SK-N-SH treated with all-trans-retinoic acid at 6 μM for 48 hours (cell line): ENCODE data around the gene FHIP1B.

Experiments
- ATAC-seq: fragments of 200-7000 bp; cut with Tn5 transposase; 3 replicates; pipeline ENCODE4 v1.9.1; 2020; ENCODE audit warnings: mild to moderate bottlenecking, moderate library complexity
- ARNTL ChIP-seq: fragments of 450-650 bp; formaldehyde crosslinking; IDR thresholded peaks from 2 replicates; pipeline ENCODE4 v1.5.0; 2020; ENCODE audit warnings: low read depth, mild to moderate bottlenecking, moderate library complexity, borderline replicate concordance
- BACH2 ChIP-seq: fragments of 250-450 bp; sonication (Bioruptor Pico); IDR thresholded peaks from 2 replicates; pipeline ENCODE4 v1.9.0; 2021; ENCODE audit warnings: mild to moderate bottlenecking, borderline replicate concordance
- CSDC2 ChIP-seq: fragments of 250-450 bp; sonication (Bioruptor Pico); IDR thresholded peaks from 2 replicates; pipeline ENCODE4 v1.5.0; 2020; ENCODE audit warnings: mild to moderate bottlenecking, moderate library complexity
- ESRRG ChIP-seq: fragments of 250-450 bp; sonication (Bioruptor Pico); IDR thresholded peaks from 2 replicates; pipeline ENCODE4 v1.6.1; 2021; ENCODE audit warnings: mild to moderate bottlenecking
- ISL1 ChIP-seq: fragments of 250-450 bp; sonication (Bioruptor Pico); IDR thresholded peaks from 2 replicates; pipeline ENCODE4 v2.1.2; 2022; ENCODE audit warnings: mild to moderate bottlenecking, moderate library complexity
- OSR1 ChIP-seq: fragments of 250-450 bp; sonication (Bioruptor Pico); IDR thresholded peaks from 2 replicates; pipeline ENCODE4 v1.8.0; 2022; ENCODE audit warnings: moderate library complexity, mild to moderate bottlenecking, inconsistent platforms
- PPARA ChIP-seq: fragments of 250-450 bp; sonication (Bioruptor Pico); IDR thresholded peaks from 2 replicates; pipeline ENCODE4 v1.5.0; 2020; ENCODE audit warnings: mild to moderate bottlenecking, borderline replicate concordance
- RARB ChIP-seq: fragments of 250-450 bp; sonication (Bioruptor Pico); IDR thresholded peaks from 2 replicates; pipeline ENCODE4 v1.8.0; 2021; ENCODE audit warnings: mild to moderate bottlenecking, moderate library complexity
- SNAI2 ChIP-seq: fragments of 250-450 bp; sonication (Bioruptor Pico); IDR thresholded peaks from 2 replicates; pipeline ENCODE4 v1.5.0; 2020; ENCODE audit warnings: mild to moderate bottlenecking, moderate library complexity
- TCF4 ChIP-seq: fragments of 250-450 bp; sonication (Bioruptor Pico); IDR thresholded peaks from 2 replicates; pipeline ENCODE4 v1.8.0; 2021; ENCODE audit warnings: mild to moderate bottlenecking, moderate library complexity, borderline replicate concordance
- TOX ChIP-seq: fragments of 250-450 bp; sonication (Bioruptor Pico); IDR thresholded peaks from 2 replicates; pipeline ENCODE4 v1.8.0; 2021; ENCODE audit warnings: mild to moderate bottlenecking, moderate library complexity, borderline replicate concordance
- ZC3H10 ChIP-seq: fragments of 250-450 bp; sonication (Bioruptor Pico); IDR thresholded peaks from 2 replicates; pipeline ENCODE4 v1.5.1; 2021; ENCODE audit warnings: mild to moderate bottlenecking, moderate library complexity
- ZFP3 ChIP-seq: fragments of 250-450 bp; sonication (Bioruptor Pico); IDR thresholded peaks from 2 replicates; pipeline ENCODE4 v1.5.0; 2020; ENCODE audit warnings: mild to moderate bottlenecking, moderate library complexity
- ZFP30 ChIP-seq: fragments of 450-650 bp; formaldehyde crosslinking; IDR thresholded peaks from 2 replicates; pipeline ENCODE4 v1.5.0; 2022; ENCODE audit warnings: mild to moderate bottlenecking, moderate library complexity
- ZNF565 ChIP-seq: fragments of 450-650 bp; formaldehyde crosslinking; conservative IDR thresholded peaks from 2 replicates; pipeline ENCODE4 v1.5.0; 2020; ENCODE audit warnings: low read depth, mild to moderate bottlenecking, moderate library complexity
- ZNF70 ChIP-seq: fragments of 450-650 bp; formaldehyde crosslinking; IDR thresholded peaks from 2 replicates; pipeline ENCODE4 v1.5.0; 2020; ENCODE audit warnings: mild to moderate bottlenecking, moderate library complexity
- ZNF8 ChIP-seq: fragments of 450-650 bp; formaldehyde crosslinking; IDR thresholded peaks from 2 replicates; pipeline ENCODE4 v1.5.0; 2020; ENCODE audit warnings: mild to moderate bottlenecking, moderate library complexity
- TF ChIP-seq, protein P1 (sequence below): fragments of 250-450 bp; sonication (Bioruptor Pico); IDR thresholded peaks from 2 replicates; pipeline ENCODE4 v1.5.1; 2020; ENCODE audit warnings: low read depth, mild to moderate bottlenecking, moderate library complexity
- TF ChIP-seq, protein P2 (sequence below): fragments of 250-450 bp; sonication (Bioruptor Pico); IDR thresholded peaks from 2 replicates; pipeline ENCODE4 v1.5.1; 2021; ENCODE audit warnings: mild to moderate bottlenecking, moderate library complexity
- TF ChIP-seq, protein P3 (sequence below): fragments of 250-450 bp; sonication (Bioruptor Pico); IDR thresholded peaks from 2 replicates; pipeline ENCODE4 v1.8.0; 2020; ENCODE audit warnings: mild to moderate bottlenecking, moderate library complexity, borderline replicate concordance
- TF ChIP-seq, protein P4 (sequence below): fragments of 250-450 bp; sonication (Bioruptor Pico); IDR thresholded peaks from 2 replicates; pipeline ENCODE4 v1.8.0; 2021; ENCODE audit warnings: low read depth, mild to moderate bottlenecking, moderate library complexity, borderline replicate concordance

Gene FHIP1B

DNA sequence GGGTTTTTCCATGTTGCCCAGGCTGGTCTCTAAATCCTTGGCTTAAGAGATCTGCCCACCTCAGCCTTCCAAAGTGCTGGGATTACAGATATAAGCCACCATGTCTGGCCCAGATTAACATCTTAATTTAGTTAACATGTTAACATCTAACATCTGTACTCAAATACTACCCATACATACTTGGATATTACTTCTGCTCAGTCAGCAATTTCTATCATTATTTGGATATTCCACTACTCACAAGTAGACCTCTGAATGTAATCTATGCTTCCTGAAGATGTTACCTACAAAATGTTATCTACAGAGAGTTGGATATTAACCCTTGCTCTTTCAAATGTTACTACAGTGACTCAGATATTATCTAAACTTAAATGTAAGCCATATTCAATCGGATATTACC lies 29.2 kb upstream of the FHIP1B start:
- ATAC-seq: no peak
- TF ChIP-seq CSDC2 (CRISPR knock-in tag): no peak

DNA sequence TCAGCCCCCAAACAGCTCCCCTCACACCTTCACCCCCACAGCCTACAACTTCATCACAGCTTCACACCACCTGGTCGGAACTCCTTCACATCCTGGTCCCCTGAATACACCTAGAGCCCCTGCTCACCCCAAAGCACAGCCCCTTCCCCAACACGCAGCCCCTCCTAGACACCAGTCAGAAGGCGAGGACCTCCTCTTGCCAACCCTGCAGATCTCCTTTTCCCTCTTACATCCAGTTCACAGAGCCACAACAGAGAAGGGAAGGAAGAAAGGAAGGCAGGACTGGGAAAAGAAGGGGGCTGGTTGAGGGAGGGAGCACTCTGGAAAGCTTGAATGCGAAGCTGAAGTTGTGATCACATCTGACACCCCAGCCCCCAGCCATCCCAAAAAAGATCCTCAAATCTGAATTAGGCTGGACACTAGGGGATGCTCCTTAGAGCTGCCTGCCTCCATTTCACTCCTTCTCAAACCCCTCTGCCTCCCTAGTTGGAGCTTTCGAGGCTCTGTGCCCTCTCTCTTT lies 25.8 kb upstream of the FHIP1B start:
- TF ChIP-seq ZFP3 (CRISPR knock-in tag) (no peak), ESRRG (CRISPR knock-in tag) (no peak), ZNF70 (CRISPR knock-in tag) (no peak), ZFP30 (CRISPR knock-in tag) (no peak)
- ATAC-seq: no peak

DNA sequence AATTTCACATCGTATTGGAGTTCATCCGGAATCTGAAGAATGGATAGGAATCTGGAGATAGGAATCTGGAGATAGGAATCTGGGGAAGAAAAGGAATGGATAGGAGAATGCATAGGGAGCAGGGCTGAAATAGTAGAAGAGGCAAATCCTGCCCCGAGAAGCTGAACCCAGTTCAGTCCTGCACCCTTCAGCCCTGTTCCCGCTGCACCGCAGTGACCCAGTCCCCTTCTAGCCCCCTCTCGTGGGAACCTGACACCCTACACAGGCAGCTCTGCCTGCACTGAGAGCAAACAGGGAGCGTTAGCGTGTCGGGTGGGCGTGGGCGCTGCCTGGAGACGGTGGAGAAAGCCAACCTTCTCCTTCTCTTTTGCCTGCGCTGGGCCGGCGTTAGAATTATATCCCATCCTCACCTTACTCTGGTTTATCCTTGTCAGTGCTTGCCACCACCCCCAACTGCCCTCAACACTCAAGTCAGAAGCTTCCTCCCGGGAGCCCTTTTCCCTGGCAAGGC lies 24.2 kb upstream of the FHIP1B start:
- TF ChIP-seq BACH2 (CRISPR knock-in tag) (no peak), ZC3H10 (CRISPR knock-in tag) (no peak), CSDC2 (CRISPR knock-in tag) (no peak), OSR1 (CRISPR knock-in tag) (no peak), PPARA (CRISPR knock-in tag) (no peak), RARB (no peak), ZNF8 (CRISPR knock-in tag) (no peak), TOX (CRISPR knock-in tag) (no peak), ISL1 (CRISPR knock-in tag) (no peak), ARNTL (CRISPR knock-in tag) (no peak), ESRRG (CRISPR knock-in tag) (no peak), ZNF565 (CRISPR knock-in tag) (no peak), ZFP30 (CRISPR knock-in tag) (no peak)
- TF ChIP-seq, protein P1, sequence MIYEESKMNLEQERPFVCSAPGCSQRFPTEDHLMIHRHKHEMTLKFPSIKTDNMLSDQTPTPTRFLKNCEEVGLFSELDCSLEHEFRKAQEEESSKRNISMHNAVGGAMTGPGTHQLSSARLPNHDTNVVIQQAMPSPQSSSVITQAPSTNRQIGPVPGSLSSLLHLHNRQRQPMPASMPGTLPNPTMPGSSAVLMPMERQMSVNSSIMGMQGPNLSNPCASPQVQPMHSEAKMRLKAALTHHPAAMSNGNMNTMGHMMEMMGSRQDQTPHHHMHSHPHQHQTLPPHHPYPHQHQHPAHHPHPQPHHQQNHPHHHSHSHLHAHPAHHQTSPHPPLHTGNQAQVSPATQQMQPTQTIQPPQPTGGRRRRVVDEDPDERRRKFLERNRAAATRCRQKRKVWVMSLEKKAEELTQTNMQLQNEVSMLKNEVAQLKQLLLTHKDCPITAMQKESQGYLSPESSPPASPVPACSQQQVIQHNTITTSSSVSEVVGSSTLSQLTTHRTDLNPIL: no peak
- TF ChIP-seq, protein P2, sequence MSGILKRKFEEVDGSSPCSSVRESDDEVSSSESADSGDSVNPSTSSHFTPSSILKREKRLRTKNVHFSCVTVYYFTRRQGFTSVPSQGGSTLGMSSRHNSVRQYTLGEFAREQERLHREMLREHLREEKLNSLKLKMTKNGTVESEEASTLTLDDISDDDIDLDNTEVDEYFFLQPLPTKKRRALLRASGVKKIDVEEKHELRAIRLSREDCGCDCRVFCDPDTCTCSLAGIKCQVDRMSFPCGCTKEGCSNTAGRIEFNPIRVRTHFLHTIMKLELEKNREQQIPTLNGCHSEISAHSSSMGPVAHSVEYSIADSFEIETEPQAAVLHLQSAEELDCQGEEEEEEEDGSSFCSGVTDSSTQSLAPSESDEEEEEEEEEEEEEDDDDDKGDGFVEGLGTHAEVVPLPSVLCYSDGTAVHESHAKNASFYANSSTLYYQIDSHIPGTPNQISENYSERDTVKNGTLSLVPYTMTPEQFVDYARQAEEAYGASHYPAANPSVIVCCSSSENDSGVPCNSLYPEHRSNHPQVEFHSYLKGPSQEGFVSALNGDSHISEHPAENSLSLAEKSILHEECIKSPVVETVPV (CRISPR knock-in tag): no peak
- peak; percentile 53 for ATAC-seq

DNA sequence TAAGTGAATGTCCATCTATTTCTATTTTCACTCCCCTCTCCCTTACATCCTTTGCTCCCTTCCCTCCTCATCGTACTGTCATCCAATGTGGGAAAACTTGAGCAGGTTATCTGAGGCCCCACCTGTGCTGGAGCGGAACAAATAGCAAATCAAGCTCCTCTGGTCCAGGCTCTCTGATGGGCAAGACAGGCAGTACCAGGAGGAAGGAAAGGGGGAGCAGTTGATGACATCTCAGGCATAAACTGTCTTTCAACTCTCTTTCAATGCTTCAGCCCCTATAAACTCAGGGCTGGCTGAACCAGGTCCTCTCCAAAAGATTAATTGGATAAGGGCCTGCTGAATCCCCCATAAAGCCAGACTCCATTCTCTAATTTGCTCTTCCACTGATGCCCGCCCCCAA lies 23.7 kb upstream of the FHIP1B start:
- TF ChIP-seq OSR1 (CRISPR knock-in tag) (no peak), ZC3H10 (CRISPR knock-in tag) (no peak), ZNF70 (CRISPR knock-in tag) (no peak), TOX (CRISPR knock-in tag) (no peak), ESRRG (CRISPR knock-in tag) (no peak), CSDC2 (CRISPR knock-in tag) (no peak), ISL1 (CRISPR knock-in tag) (no peak), RARB (no peak)
- TF ChIP-seq, protein P3, sequence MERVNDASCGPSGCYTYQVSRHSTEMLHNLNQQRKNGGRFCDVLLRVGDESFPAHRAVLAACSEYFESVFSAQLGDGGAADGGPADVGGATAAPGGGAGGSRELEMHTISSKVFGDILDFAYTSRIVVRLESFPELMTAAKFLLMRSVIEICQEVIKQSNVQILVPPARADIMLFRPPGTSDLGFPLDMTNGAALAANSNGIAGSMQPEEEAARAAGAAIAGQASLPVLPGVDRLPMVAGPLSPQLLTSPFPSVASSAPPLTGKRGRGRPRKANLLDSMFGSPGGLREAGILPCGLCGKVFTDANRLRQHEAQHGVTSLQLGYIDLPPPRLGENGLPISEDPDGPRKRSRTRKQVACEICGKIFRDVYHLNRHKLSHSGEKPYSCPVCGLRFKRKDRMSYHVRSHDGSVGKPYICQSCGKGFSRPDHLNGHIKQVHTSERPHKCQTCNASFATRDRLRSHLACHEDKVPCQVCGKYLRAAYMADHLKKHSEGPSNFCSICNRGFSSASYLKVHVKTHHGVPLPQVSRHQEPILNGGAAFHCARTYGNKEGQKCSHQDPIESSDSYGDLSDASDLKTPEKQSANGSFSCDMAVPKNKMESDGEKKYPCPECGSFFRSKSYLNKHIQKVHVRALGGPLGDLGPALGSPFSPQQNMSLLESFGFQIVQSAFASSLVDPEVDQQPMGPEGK (CRISPR knock-in tag): no peak
- peak; percentile 28; the same call in 1 of the 3 replicates for ATAC-seq

DNA sequence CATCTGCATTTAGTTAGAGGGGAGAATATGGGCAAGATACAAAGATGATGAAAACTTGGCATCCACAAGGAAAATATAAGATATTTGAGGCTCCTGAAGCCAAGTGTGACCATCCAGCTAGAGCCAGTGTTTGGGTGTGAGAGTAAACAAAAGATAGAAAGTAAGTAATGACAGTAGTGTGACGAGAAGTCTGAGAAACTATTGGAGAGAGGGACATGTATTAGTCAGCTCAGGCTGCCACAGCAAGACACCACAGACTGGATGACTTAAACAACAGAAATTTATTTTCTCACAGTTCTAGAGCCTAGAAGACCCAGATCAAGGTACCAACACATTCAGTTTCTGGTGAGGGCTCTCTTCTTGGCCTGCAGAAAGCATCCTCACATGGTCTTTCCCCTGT lies 18.8 kb upstream of the FHIP1B start:
- ATAC-seq: no peak
- TF ChIP-seq, protein P4, sequence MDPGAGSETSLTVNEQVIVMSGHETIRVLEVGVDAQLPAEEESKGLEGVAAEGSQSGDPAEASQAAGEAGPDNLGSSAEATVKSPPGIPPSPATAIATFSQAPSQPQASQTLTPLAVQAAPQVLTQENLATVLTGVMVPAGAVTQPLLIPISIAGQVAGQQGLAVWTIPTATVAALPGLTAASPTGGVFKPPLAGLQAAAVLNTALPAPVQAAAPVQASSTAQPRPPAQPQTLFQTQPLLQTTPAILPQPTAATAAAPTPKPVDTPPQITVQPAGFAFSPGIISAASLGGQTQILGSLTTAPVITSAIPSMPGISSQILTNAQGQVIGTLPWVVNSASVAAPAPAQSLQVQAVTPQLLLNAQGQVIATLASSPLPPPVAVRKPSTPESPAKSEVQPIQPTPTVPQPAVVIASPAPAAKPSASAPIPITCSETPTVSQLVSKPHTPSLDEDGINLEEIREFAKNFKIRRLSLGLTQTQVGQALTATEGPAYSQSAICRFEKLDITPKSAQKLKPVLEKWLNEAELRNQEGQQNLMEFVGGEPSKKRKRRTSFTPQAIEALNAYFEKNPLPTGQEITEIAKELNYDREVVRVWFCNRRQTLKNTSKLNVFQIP (CRISPR knock-in tag): no peak
- TF ChIP-seq ARNTL (CRISPR knock-in tag) (no peak), ZNF565 (CRISPR knock-in tag) (no peak), ESRRG (CRISPR knock-in tag) (no peak), ZNF8 (CRISPR knock-in tag) (no peak), ZNF70 (CRISPR knock-in tag) (no peak), RARB (no peak), TCF4 (CRISPR knock-in tag) (no peak), SNAI2 (CRISPR knock-in tag) (no peak), ZFP30 (CRISPR knock-in tag) (no peak), TOX (CRISPR knock-in tag) (no peak)
